ENCODE results near the gene UBR7.
"Not testable (repeated sequence)": the region's sequence is repeated elsewhere in the genome, so short reads cannot be mapped to it uniquely, and the experiment has no call there.

Gene UBR7, protein sequence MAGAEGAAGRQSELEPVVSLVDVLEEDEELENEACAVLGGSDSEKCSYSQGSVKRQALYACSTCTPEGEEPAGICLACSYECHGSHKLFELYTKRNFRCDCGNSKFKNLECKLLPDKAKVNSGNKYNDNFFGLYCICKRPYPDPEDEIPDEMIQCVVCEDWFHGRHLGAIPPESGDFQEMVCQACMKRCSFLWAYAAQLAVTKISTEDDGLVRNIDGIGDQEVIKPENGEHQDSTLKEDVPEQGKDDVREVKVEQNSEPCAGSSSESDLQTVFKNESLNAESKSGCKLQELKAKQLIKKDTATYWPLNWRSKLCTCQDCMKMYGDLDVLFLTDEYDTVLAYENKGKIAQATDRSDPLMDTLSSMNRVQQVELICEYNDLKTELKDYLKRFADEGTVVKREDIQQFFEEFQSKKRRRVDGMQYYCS

DNA sequence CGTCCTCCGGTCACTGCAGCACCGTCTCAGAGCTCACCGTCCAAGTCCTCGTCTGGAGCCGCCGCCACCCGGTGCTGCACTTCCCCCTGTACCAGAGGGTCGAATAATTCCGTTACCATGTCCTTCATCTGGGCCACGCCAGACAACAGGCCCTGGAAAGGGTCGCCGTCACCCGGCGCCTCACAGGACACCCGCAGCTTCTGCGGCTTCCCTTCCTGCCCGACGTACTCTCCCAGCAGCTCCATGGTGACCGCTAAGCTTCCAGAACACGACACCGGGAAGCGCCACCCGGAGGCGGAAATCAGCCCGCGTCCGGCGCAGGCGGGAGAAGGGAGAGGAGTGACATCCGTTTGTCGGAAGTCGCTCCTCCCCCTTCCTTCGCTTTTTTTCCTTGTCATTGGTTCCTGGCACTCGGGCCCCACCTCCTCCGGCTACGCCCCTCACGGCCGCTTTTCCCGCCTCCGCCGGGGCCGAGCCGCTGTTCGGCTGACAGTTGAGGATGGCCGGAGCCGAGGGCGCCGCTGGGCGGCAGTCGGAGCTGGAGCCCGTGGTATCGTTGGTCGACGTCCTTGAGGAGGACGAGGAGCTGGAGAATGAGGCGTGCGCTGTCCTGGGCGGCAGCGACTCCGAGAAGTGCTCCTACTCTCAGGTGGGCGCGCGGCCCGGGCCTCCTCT lies at the start of gene UBR7, which contains the start of gene GON7:
Gene UBR7 (plus strand): TSS at position 464 of the 675 bp plus-strand sequence. CDS start 36 bp downstream, at position 500.
Gene GON7 (minus strand): TSS at position 273 of the 675 bp plus-strand sequence. CDS start 28 bp downstream, at position 245.
- peak; percentile 84 for DNase-seq (ENCODE audit: low spot score)

DNA sequence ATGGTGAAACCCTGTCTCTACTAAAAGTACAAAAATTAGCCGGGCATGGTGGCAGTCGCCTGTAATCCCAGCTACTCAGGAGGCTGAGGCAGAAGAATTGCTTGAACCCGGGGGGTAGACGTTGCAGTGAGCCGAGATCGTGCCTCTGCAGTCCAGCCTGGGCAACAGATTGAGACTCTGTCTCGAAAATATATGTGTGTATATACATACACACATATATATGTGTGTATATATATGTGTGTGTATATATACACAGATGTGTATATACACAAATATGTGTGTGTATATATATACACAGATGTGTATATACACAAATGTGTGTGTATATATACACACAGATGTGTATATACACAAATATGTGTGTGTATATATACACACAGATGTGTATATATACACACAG lies 48.7 kb upstream of the UBR7 start:
- DNase-seq (ENCODE audit: low spot score), result not testable (repeated sequence)

DNA sequence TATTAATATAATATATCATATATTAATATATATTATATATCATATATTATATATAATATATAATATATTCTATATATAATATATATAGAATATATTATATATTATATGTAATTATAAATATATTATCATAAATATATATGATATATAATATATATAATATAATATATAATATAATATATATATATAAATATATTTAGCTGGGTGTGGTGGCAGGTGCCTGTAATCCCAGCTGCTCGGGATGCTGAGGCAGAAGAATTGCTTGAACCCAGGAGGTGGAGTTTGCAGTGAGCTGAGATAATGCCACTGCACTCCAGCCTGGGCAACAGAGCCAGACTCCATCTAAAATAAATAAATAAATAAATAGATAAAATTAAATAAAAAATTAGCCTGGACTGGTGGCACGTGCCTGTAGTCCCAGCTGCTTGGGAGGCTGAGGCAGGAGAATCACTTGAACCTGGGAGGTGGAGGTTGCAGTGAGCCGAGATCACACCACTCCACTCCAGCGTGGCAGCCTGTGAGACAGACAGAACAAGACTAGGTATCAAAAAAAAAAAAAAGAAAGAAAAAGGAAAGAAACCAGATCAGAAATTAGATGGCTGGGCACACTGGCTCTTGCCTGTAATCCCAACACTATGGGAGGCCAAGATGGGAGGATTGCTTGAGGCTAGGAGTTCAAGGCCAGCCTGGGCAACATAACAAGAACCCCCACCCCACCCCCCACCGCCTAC lies 47.3 kb upstream of the UBR7 start:
- not testable (repeated sequence) for DNase-seq (ENCODE audit: low spot score)

DNA sequence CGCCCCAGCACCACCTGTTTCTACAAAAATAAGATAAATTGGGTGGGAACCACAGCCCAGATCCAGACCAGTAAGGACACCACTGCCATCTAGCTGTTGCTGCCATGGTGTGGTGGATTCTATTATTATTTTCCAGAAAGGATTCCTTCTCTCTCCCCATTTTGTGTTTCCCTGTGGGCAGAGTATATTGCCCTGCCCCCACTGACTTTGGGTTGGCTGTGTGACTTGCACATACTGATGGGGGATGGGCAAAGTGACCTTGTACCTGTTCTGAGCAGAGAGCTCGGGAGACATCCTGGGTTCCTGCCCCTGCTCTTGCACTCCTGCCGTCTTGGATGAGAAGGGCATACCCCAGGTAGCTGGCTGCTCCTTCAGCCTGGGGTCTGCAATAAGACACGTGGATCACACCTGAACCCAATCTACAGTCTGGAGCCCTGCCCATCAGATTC lies 46.7 kb upstream of the UBR7 start:
- DNase-seq (ENCODE audit: low spot score), result no peak

DNA sequence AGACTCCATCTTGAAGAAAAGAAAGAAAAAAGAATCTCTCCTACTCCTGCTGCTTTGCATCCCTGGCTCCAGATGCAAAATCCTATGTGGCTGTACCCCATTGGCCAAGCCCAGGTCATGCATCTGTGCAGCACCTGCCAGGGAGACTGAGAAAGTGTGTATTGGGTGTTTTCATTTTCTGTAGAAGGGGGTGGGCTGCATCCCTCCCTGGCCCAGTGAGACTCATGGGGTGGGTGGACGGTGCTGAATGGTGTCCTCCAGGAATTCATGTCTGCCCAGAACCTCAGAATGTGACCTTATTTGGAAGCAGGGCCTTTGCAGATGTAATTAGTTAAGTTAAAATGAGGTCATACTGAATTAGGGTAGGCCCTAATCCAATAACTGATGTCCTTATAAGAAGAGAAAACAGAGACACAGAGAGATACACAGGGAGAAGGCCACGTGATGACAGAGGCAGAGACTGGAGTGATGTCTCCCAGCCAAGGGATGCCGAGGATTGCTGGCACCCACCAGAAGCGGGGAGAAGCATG lies 45.6 kb upstream of the UBR7 start:
- no peak for DNase-seq (ENCODE audit: low spot score)

DNA sequence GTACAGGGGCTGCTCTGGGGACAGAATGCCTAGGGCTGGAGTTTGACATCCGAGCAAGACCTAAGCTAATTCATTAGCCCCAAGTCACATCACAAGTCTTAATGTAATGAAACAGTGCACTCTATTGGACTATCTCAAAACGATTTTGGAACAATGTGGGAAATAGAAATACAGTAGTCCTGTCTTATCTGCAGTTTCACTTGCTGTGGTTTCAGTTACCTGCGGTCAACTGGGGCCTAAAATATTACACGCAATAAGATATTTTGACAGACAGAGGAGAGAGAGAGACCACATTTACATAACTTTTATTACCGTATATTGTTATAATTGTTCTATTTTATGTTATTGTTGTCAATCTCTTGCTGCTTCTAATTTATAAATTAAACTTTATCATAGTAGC lies 43.5 kb upstream of the UBR7 start:
- DNase-seq (ENCODE audit: low spot score), result no peak

DNA sequence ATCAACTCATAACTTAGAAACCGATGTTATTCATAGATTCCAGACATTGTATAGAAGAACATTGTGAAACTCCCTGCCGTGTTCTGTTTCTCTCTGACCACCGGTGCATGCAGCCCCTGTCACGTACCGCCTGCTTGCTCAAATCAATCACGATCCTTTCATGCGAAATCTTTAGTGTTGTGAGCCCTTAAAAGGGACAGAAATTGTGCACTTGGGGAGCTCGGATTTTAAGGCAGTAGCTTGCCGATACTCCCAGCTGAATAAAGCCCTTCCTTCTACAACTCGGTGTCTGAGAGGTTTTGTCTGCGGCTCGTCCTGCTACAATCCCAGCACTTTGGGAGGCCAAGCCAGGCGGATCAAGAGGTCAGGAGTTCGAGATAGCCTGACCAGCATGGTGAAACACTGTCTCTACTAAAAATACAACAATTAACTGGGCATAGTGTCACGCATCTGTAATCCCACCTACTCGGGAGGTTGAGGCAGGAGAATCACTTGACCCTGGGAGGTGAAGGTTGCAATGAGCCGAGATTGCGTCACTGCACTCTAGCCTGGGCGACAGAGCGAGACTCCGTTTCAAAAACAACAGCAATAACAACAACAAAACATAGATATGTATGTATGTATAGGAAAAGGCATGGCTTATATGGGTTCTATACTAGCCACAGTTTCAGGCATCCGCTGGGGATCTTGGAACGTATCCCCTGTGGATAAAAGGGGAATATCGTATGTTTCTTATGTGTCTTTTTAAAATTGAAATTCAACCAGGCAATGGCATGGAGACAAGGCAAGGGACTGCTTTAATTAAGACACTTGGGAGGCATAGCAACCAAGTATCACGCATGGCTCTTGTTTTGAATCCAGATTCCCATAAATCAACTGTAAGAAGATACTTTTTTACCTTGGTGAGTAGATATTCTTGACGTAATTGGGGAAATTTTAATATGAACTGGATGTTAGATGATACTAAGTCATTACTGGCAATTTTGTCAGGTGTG lies 41.5 kb upstream of the UBR7 start:
- not testable (repeated sequence) for DNase-seq (ENCODE audit: low spot score)

DNA sequence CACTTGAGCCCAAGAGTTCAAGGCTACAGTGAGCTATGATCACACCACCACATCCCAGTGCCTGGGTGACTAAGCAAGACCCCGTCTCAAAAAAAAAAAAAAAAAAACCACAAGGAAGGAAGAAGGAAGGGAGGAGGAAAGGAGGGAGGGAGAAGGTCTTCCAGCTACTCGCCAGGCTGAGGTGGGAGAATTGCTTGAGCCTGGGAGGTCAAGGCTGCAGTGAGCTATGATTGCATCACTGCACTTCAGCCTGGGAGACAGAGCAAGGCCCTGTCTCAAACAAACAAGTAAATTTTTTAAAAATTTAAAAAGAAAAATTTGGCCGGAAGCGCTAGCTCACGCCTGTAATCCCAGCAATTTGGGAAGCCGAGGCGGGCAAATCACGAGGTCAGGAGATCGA lies 38.4 kb upstream of the UBR7 start:
- DNase-seq (ENCODE audit: low spot score), result not testable (repeated sequence)

DNA sequence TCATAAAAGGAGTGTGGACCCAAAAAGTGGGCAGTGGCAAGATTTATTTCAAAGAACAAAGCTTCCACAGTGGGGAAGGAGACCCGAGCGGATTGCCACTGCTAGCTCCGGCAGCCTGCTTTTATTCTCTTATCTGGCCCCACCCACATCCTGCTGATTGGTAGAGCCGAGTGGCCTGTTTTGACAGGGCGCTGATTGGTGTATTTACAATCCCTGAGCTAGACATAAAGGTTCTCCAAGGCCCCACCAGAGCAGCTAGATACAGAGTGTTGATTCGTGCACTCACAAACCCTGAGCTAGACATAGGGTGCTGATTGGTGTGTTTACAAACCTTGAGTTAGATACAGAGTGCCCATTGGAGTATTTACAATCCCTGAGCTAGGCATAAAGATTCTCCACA lies 37.4 kb upstream of the UBR7 start:
- DNase-seq (ENCODE audit: low spot score), result not testable (repeated sequence)

DNA sequence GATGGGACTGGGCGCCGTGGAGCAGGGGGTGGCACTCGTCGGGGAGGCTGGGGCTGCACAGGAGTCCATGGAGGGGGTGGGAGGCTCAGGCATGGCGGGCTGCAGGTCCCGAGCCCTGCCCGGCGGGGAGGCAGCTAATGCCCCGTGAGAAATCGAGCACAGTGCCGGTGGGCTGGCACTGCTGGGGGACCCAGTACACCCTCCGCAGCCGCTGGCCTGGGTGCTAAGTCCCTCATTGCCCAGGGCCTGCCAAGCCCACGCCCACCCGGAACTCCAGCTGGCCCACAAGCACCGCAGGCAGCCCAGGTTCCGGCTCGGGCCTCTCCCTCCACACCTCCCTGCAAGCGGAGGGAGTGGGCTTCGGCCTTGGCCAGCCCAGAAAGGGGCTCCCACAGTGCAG lies 36.9 kb upstream of the UBR7 start:
- not testable (repeated sequence) for DNase-seq (ENCODE audit: low spot score)

DNA sequence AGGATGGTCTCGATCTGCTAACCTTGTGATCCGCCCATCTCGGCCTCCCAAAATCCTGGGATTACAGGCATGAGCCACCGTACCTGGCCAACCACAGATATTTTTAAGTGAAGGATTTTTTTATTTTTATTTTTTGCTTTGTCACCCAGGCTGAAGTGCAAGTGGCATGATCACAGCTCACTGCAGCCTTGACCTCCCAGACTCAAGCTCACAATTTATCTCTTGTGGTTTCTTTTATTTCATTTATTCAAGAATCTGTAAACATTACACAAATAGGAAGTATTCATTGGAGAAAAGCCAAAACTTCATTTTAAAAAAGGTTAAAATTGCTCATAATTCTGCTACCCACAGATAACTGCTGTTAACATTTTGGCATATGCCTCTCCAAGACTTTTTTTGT lies 35.7 kb upstream of the UBR7 start:
- no peak for DNase-seq (ENCODE audit: low spot score)

DNA sequence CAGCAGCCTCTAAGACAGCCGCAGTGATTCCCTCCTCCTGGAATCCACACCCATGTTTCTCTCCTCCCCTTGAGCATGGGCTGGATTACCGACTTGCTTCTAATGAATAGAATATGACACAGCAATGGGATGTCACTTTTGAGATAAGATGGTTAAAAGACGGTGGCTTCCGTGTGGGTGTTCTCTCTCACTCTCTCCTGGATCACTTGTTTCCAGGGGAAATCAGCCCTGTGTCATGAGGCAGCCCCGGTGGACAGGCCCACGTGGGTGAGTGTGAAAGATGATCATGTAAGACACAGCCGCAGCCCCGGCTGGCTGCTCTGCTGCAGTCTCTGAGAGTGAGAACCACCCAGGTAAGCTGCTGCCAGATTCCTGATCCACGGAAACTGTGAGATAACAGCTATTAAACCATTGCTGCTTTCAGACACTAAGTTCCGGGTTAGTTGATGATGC lies 33.1 kb upstream of the UBR7 start:
- no peak for DNase-seq (ENCODE audit: low spot score)

DNA sequence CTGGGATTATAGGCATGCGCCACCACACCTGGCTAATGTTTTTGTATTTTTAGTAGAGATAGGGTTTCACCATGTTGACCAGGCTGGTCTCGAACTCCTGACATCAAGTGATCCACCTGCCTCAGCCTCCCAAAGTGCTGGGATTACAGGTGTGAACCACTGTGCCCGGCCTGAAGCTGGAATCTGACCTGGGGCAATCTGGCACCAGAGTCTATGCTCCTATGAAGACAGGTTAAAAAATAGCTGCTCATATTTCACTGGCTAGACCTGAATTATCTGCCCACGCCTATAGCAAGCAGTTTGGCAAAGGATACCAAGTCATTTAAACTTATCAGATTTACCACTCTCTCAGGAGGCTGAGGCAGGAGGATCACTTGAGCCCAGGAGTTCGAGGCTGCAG lies 32.3 kb upstream of the UBR7 start:
- DNase-seq (ENCODE audit: low spot score), result not testable (repeated sequence)

DNA sequence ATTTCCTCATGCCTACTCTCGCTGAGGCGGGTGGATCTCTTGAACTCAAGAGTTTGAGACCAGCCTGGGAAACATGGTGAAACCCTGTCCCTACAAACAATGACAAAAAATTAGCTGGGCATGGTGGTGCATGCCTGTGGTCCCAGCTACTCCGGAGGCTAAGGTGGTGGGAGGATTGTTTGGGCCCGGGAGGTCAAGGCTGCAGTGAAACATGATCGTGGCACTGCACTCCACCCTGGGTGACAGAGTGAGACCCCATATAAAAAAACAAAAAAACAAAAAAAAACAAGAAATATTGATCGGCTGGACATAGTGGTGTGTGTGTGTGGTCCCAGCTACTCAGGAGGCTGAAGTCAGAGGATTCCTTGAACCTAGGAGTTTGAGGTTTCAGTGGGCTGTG lies 31.6 kb upstream of the UBR7 start:
- no peak for DNase-seq (ENCODE audit: low spot score)

DNA sequence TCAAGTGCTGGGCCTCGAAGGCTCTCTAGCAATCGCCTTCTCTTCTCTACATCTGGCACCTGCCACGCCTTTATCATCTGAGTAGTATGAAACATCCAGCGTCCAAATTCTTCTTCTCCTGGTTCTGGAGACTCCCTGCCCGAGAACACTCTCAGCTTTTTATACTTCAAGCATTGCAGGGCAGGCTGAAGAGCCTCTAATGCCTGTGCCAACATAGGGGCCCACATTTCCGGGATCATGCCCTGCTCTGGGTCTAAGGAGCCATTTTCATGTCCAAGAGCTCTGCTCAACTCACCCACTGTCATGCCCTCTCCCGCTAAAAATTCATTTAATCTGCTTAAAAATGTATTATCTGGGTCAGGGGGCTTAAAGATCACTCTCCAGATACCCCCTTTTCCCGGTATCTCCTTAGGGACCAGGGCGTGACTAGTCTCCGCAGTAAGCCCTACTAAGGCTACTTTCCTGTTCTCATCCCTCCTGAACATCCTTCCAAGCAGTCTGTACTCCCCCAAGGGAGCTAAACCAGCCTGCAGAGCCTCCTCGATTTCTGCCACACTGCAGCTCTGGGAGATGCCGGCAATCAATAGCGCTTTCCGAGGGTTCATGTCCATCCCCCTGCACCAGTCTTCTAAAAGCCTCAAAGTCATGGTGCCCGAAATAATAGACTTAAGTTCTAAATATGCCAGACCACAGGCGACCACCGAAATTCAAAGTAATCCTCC lies 23.3 kb upstream of the UBR7 start:
- no peak for DNase-seq (ENCODE audit: low spot score)

DNA sequence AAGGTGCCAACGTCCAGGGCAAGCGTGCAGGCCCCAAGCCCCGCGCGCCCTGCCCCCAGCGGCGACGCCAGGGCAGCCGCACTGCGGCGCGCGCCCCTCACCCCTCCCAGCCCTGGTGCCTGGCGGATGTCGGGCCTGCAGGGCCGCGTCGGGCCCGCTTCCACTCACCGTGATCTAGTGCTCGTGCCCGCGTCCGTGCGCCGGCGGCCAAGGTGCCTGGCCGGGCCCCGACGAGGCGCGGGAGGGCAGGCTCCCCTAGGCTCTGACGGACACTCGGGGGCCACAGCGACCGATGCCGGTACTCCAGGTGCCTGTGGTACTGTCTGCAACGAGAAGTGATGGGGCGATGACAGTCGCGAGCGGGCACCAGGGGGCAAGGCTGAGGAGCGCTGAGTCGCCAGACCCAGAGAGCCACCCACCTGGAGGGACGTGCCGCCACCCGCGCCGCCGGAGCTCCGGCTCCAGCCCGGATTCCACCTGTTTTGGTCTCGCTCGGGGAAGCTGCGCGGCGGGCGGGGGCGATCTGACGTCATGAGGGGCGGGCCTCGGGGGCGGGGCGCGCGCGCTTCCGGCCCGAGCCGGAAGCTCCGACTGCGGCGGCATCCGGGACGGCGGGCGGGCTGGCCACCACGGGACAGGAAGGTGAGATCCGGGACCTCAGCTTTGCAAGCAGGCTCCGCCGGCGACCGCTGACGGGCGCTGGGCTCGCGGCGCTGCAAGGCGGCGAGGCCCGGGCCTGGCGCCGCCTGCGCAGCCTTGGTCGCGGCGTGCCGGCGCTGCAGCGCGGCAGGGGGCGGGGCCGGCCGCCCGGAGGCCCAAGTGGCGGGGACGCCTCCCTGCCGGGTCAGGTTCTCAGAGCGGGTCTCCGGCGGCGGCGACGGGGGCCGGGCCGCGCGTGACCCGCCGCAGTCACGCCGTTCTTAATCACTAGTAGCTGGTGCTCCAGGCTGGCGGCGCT lies 22.4 kb upstream of the UBR7 start, which contains the start of the genes LYSET and MOAP1:
Gene LYSET (plus strand): TSS at position 927 of the 958 bp plus-strand sequence. CDS start 89 bp downstream, outside the sequence.
Gene MOAP1 (minus strand): TSS at position 507 of the 958 bp plus-strand sequence. CDS start 655 bp downstream, outside the sequence.
- DNase-seq (ENCODE audit: low spot score), result peak; percentile 90

DNA sequence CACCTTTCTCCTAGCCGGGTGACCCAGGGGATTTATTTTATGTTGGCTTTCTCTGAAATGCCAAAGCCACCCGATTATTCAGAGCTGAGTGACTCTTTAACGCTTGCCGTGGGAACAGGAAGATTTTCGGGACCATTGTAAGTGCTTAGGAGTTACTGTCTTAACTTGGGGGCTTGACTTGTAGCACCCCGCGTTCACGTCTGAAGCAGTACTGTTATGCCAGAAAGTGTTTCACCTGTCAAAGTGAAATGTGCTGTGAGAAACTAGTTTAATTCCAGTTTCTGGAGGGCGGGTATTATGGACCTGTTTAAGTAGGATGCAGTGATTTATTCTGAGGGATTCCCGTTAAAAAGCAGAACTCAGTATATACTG lies 21.7 kb upstream of the UBR7 start:
- no peak for DNase-seq (ENCODE audit: low spot score)

DNA sequence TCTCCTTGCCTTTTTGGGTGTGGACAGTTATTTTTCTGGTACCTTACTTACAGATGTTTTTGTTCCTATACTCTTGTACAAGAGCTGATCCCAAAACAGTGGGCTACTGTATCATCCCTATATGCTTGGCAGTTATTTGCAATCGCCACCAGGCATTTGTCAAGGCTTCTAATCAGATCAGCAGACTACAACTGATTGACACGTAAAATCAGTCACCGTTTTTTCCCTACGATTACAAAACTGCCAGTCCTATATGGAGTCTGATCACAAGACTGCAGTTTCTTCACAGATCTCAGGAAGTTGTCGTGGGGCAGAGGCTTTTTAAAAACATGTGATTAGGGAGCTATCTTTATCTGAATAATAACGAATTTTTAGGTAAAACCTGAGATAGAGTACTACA lies 20.6 kb upstream of the UBR7 start:
- DNase-seq (ENCODE audit: low spot score), result no peak

DNA sequence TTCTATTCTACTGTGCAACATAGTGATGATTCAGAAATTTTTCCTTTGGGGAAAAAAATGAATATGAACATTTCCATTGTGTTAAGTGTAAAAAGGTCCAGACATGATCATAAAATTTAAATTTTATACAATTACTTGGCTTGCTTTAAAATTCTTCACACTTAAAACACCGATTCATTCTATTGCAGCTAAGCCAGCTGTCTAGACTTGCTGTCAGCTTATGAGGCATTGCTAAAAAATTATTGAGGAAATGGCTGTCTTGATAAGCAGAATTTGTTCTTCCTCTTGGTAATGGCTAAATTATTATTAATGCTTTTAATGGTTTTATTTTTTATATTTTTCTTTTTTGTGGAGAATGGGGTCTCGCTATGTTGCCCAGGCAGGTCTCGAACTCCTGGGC lies 20.1 kb upstream of the UBR7 start:
- DNase-seq (ENCODE audit: low spot score), result no peak
